Hepatocyte (in vitro differentiated cells): Measurements from ENCODE around the gene RCAN2. TPM values are rescaled to one million over a fixed set of nuclear protein-coding genes. Genes with fewer than 3 reads are reported as not detected.
"Not testable (repeated sequence)": the region's sequence is repeated elsewhere in the genome, so short reads cannot be mapped to it uniquely, and the experiment has no call there.

Experiments
- DNase-seq: peaks from one replicate; pipeline ENCODE4 v3.0.0-alpha.2; 2016; ENCODE audit warnings: low spot score
- H2AFZ ChIP-seq: fragments of 200-600 bp; sonication (generic); 2 replicates; pipeline ENCODE4 v1.6.0; 2016; ENCODE audit warnings: antibody characterized with exemption, mild to moderate bottlenecking
- H3K27ac ChIP-seq: fragments of 200-600 bp; sonication (generic); 2 replicates; pipeline ENCODE4 v1.5.1; 2016; ENCODE audit warnings: mild to moderate bottlenecking
- H3K27me3 ChIP-seq: fragments of 200-600 bp; sonication (generic); 2 replicates; pipeline ENCODE4 v1.6.1; 2016
- H3K36me3 ChIP-seq: fragments of 200-600 bp; sonication (generic); replicated peaks from 2 replicates; pipeline ENCODE4 v1.5.1; 2016; ENCODE audit warnings: low read depth; ENCODE audit not compliant: insufficient read depth
- H3K4me1 ChIP-seq: fragments of 200-600 bp; sonication (generic); 2 replicates; pipeline ENCODE4 v1.5.1; 2016; ENCODE audit warnings: mild to moderate bottlenecking, moderate library complexity; ENCODE audit not compliant: insufficient read depth
- H3K4me2 ChIP-seq: fragments of 200-600 bp; sonication (generic); 2 replicates; pipeline ENCODE4 v1.6.0; 2016
- H3K4me3 ChIP-seq: fragments of 200-600 bp; sonication (generic); 2 replicates; pipeline ENCODE4 v1.5.1; 2016; ENCODE audit warnings: mild to moderate bottlenecking
- H3K79me2 ChIP-seq: fragments of 200-600 bp; sonication (generic); 2 replicates; pipeline ENCODE4 v1.6.0; 2017; ENCODE audit warnings: mild to moderate bottlenecking
- H3K9me2 ChIP-seq: fragments of 200-600 bp; sonication (generic); replicated peaks from 2 replicates; pipeline ENCODE4 v1.6.0; 2017; ENCODE audit warnings: mild to moderate bottlenecking; ENCODE audit not compliant: insufficient read depth
- H3K9me3 ChIP-seq: fragments of 200-600 bp; sonication (generic); 2 replicates; pipeline ENCODE4 v1.5.1; 2016; ENCODE audit warnings: low read depth, mild to moderate bottlenecking
- H4K20me1 ChIP-seq: fragments of 200-600 bp; sonication (generic); 2 replicates; pipeline ENCODE4 v1.6.0; 2016; ENCODE audit warnings: mild to moderate bottlenecking; ENCODE audit not compliant: insufficient read depth, poor library complexity, severe bottlenecking
- CTCF ChIP-seq: fragments of 200-600 bp; sonication (generic); IDR thresholded peaks from 2 replicates; pipeline ENCODE4 v1.5.1; 2016; ENCODE audit warnings: antibody characterized with exemption, mild to moderate bottlenecking; ENCODE audit not compliant: poor library complexity
- EZH2 ChIP-seq: fragments of 200-600 bp; sonication (generic); IDR thresholded peaks from 2 replicates; pipeline ENCODE4 v1.6.1; 2016; ENCODE audit warnings: antibody characterized with exemption, mild to moderate bottlenecking, borderline replicate concordance
- EZH2phosphoT487 ChIP-seq: fragments of 200-600 bp; sonication (generic); IDR thresholded peaks from one replicate; pipeline ENCODE4 v1.6.1; 2018; ENCODE audit warnings: antibody characterized with exemption, mild to moderate bottlenecking, low read depth, moderate library complexity; ENCODE audit not compliant: unreplicated experiment, severe bottlenecking
- WGBS: methylation state at CpG from one replicate; pipeline ENCODE4 v1.1.6; 2016; ENCODE audit warnings: low lambda C conversion rate; ENCODE audit errors: missing lambda C conversion rate; 5-methylcytosine and 5-hydroxymethylcytosine counted together
- polyA plus RNA-seq: library from polyadenylated mRNA; unstranded; fragments of >200 nt; fragmentation: Nextera tagmentation; extraction: Ambion mirVana; gene quantifications from 2 replicates; pipeline ENCODE4 v1.2.1, GENCODE V29; 2016
- total RNA-seq: library from RNA; depleted of rRNA; stranded (reverse); fragments of >200 nt; gene quantifications from 2 replicates; pipeline ENCODE4 v1.2.3, GENCODE V29; 2014

RCAN2 gene
- total and polyA plus RNA-seq, 2 experiments from 2014 or later: 5.0 to 6.6 TPM

- Histone ChIP-seq H3K27me3 (no peaks in the 10 kb centered on the region), H3K9me3 (no peaks in the 10 kb centered on the region), H3K27ac (no peak overlapping the region), H3K9me2 (no peaks in the 10 kb centered on the region), H3K36me3 (no peaks in the 10 kb centered on the region), H3K4me3 (no peak overlapping the region), H2AFZ (no peak overlapping the region), H3K4me1 (no peaks in the 10 kb centered on the region), H4K20me1 (no peaks in the 10 kb centered on the region), H3K79me2 (no peaks in the 10 kb centered on the region), H3K4me2 (no peak overlapping the region)
- no peak for TF ChIP-seq EZH2phosphoT487
- no peak for TF ChIP-seq EZH2
- TF ChIP-seq CTCF: no peak
- 86% methylated on average over 4 of the region's 4 CpGs for WGBS
- no peak for DNase-seq
Measured at GRCh38 chr6:46390153-46390876, 100.9 kb downstream of the RCAN2 start.

GRCh38 chr6:46387728-46388127 lies 103.5 kb downstream of the RCAN2 start:
- H3K36me3 ChIP-seq, H3K4me2 ChIP-seq, H3K9me2 ChIP-seq, H3K27ac ChIP-seq, H3K9me3 ChIP-seq, H4K20me1 ChIP-seq, H3K4me1 ChIP-seq, H3K27me3 ChIP-seq, DNase-seq, H2AFZ ChIP-seq, H3K79me2 ChIP-seq, H3K4me3 ChIP-seq: not testable (repeated sequence)
- WGBS: 98% methylated on average over 5 of the region's 5 CpGs

- H2AFZ ChIP-seq: no peak overlapping the region
- no peak for DNase-seq
- no peak for TF ChIP-seq EZH2
- no peak for TF ChIP-seq CTCF
- TF ChIP-seq EZH2phosphoT487: no peak
- H3K27me3 ChIP-seq: no peaks in the 10 kb centered on the region
- H3K27ac ChIP-seq: no peak overlapping the region
- H4K20me1 ChIP-seq: no peaks in the 10 kb centered on the region
- no peaks in the 10 kb centered on the region for H3K9me3 ChIP-seq
- H3K4me3 ChIP-seq: no peak overlapping the region
- no peak overlapping the region for H3K4me2 ChIP-seq
- H3K79me2 ChIP-seq: no peaks in the 10 kb centered on the region
- 89% methylated on average over 3 of the region's 3 CpGs for WGBS
- H3K36me3 ChIP-seq: no peaks in the 10 kb centered on the region
- peaks cover 8% of the 10 kb centered on the region for H3K4me1 ChIP-seq
- H3K9me2 ChIP-seq: no peaks in the 10 kb centered on the region
Measured at GRCh38 chr6:46381579-46381978, 109.7 kb downstream of the RCAN2 start.

- no peaks in the 10 kb centered on the region for H3K9me3 ChIP-seq
- no peaks in the 10 kb centered on the region for H4K20me1 ChIP-seq
- no peak for TF ChIP-seq EZH2
- TF ChIP-seq CTCF: no peak
- TF ChIP-seq EZH2phosphoT487: no peak
- 63% methylated on average over 2 of the region's 2 CpGs for WGBS
- H3K4me2 ChIP-seq: no peak overlapping the region
- no peaks in the 10 kb centered on the region for H3K79me2 ChIP-seq
- no peaks in the 10 kb centered on the region for H3K27me3 ChIP-seq
- H3K4me1 ChIP-seq: peaks cover 8% of the 10 kb centered on the region
- H3K9me2 ChIP-seq: no peaks in the 10 kb centered on the region
- no peak for DNase-seq
- no peaks in the 10 kb centered on the region for H3K36me3 ChIP-seq
- no peak overlapping the region for H3K27ac ChIP-seq
- no peak overlapping the region for H2AFZ ChIP-seq
- H3K4me3 ChIP-seq: no peak overlapping the region
Measured at GRCh38 chr6:46381057-46381456, 110.2 kb downstream of the RCAN2 start.
